NOMO-1 (cell line): Measurements from ENCODE around the gene LRGUK.
"Not testable (repeated sequence)": the region's sequence is repeated elsewhere in the genome, so short reads cannot be mapped to it uniquely, and the experiment has no call there.

Source experiments
- DNase-seq, 2 experiments: peaks; one replicate each; lab custom pipeline; 2025; ENCODE audit not compliant: unreplicated experiment in 2 of 2; lab: John Stamatoyannopoulos, UW

LRGUK gene, protein sequence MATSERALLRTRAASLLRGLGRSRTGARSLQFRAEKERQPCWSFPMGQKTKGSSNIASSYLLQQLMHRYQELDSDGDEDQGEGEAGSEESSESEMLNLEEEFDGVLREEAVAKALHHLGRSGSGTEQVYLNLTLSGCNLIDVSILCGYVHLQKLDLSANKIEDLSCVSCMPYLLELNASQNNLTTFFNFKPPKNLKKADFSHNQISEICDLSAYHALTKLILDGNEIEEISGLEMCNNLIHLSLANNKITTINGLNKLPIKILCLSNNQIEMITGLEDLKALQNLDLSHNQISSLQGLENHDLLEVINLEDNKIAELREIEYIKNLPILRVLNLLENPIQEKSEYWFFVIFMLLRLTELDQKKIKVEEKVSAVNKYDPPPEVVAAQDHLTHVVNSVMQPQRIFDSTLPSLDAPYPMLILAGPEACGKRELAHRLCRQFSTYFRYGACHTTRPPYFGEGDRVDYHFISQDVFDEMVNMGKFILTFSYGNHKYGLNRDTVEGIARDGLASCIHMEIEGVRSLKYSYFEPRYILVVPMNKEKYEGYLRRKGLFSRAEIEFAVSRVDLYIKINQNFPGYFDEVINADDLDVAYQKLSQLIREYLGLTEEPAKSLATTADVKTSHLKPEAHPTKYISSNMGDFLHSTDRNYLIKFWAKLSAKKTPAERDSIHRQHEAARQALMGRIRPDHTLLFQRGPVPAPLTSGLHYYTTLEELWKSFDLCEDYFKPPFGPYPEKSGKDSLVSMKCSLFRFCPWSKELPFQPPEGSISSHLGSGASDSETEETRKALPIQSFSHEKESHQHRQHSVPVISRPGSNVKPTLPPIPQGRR

DNA sequence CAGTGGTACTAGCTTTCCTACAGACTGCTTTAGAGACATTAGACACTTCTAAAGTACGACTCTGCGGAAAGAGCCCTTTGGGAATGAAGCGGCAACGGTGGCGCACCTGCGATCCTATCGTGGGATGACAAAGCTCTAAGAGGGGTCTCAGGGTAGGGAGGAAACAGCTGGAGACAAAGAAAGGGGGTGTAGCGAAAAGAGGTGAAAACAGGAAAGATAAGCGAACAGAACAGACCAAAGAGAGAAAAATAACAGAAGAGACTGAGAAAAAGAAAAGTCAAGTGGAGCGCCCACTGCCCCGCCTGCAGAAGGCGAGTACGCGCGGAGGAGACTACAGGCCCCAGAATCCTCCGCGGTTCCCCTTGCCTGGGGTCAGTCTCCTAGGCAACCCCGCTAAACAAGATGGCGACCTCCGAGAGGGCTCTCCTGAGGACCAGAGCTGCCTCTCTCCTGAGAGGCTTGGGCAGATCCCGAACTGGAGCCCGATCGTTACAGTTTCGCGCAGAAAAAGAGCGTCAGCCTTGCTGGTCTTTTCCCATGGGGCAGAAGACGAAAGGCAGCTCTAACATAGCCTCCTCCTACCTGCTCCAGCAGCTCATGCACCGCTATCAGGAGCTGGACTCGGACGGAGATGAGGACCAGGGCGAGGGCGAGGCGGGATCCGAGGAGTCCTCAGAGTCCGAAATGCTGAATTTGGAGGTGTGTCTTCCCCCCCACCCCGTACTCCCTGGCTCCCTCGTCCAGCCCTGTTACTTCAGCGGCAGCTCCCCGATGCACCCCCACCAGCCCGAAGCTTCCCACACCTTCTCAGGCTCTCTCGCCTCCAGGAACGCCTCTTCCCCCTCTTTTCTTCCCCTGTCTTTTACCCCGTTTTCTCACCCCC lies at the start of gene LRGUK:
Gene LRGUK, plus strand, starts transcription at position 375 of the 883 bp plus-strand sequence. Its CDS starts 28 bp downstream, at position 403.
- peak; percentile 8 to 49 for DNase-seq

DNA sequence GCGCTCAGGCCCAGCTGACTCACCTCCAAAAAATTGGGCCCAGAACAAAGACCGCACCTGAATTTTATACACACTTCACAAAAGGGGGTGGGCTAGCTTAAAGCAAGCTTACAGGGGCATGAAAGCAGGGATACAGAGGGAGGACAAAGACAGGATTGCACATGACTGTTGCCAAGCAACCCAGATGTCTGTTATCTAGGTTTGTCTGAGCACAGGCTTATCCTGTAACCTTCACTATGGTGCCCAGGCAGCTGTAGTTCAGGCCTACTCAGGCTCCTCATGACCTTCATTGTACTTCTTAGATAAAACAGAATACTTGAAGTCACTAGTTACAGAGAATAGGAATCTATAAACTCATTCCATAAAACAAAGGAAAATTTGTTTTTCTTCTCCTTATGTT lies 49.6 kb upstream of the LRGUK start:
- DNase-seq = not testable (repeated sequence)

DNA sequence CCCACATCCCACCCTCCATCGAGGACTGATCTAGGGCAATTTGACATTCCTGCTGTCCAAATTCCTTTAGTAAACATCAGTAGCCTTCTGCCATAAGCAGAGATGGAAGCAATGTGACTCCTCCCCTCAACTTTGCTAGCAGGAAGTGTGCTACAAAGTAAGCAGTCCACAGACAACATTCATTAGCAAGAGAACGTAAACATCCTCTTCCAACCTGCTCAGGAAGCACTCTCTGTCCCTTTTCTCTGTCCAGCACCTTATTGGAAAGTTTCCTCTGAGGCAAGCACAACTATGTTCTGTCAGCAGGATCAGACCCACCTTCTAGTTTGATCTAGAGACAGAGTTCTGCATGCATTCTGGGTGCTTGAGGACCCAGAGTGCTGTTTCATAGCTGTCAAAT lies 48.1 kb upstream of the LRGUK start:
- DNase-seq = no peak

DNA sequence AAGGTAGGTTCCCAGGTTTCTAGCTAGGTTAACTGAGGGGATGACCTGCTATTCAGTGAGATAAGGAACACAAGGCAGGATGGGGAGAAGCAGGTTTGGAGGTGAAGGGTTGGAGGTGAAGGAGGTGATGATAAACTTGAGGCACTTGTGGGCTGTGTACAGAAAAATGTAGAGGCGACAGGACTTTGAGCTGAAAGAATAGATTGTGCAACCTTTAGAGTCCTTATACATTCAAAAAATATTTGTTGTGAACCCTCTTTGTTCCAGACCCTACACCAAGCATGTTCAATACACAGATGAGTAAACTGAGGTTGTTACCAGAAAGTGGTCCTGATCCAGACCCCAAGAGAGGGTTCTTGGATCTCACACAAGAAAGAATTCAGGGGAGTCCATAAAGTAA lies 45.4 kb upstream of the LRGUK start:
- no peak for DNase-seq

DNA sequence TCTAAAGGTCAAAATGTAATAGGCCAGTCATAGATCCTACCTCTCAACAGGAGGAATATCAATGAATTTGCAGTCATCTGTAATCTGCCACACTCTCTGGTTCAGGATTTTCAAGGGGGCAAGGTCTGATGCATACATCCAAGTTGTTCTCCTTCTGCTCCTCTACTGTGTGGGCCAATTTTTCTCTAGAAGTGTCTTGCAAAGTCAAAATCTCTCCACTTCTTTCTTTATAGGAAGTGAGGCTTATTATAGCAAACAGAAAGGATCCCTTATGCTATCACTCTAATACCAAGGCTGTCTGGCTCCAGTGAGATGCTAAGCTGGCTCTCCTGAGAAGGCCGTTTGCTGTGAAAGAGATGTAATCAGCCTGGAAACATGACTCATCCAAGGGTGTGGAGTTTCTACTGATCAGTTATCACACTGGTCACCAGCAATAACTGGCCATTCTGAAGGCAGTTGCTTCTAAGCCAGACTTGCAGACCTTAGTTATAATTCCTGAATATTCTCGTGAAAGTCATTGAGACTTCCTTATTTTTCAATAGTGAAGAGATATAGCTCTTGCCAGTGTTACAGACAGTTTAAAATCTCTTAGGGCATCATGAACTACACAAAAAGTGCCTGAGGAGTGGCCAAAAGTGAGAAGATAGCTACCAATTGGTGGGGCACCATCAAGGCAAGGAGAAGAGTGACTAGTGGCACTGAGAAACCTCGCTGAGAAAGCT lies 43.2 kb upstream of the LRGUK start:
- DNase-seq = no peak

DNA sequence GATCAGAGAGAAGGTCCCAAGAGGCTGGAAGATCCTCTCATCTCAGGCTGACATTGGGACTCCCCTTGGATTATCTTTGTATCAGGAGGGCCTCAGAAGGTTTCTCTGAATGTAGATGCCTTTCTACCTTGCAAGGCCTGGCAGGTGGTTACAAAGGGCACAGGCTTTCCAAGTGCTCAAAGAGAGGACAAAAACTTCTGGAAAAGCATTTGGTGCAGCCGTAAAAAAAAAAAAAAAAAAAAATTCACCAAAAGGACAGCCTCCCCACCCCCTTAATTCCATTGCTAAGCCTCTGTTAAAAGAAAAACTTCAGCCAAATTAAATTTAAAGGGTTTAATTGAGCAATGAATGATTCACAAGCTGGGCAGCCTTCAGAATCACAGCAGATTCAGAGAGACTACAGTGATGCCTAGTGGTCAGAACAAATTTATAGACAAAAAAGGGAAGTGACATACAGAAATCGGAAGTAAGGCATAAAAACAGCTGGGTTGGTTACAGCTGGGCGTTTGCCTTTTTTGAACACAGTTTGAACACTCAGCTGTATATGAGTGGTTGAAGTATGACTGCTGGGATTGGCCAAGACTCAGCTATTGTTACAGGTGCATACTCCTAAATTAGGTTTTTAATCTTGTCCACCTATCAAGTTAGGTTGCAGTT lies 42.5 kb upstream of the LRGUK start:
- peak; percentile 66 to 69 for DNase-seq

DNA sequence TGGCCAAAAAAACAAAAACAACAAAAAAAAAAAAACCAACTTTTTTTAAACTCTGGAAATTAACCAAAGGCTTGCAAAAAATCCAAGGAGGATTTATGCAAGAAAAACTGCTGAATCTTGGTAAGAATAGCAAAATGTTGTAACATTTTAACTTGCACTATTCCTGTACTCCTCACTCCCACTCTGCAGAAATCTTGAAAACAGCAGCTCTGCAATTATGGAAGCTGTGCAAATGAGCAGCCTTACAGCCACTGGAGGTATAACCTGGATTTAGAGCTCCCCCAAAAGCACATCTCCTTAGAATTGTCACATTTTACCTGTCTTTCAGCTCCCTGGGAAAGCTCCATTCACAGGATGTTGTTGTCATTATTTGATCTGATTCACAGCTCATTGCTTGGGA lies 41.8 kb upstream of the LRGUK start:
- no peak for DNase-seq

DNA sequence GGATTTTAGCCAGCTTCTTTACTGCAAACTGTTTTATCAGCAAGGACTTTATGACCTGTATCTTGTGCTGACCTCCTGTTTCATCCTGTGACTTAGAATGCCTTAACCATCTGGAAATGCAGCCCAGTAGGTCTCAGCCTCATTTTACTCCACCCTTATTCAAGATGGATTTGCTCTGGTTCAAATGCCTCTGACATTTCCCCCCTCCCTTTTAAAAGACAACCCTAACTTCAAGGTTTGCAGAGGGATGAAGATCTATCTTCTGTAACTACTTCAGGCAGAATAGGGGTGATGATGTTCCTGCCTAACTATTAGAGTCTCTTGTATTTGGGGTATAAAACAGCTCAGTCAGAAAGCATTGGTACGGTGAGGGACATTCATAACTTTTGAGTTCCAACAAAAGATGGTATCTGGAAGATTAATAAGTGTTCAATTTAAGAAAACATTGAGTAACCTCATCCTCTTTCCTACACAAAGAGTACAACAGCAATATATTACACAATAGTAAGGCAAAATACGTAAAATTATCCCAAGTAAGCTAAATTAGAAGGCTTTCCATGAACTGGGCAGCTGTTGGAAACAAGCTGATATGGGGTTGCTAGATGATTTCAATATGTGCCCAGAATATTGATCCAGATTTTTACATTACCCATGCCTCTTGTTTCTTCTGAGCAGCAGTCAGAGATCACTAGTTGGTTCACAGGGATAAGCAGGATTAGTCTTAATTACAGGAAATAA lies 40.0 kb upstream of the LRGUK start:
- DNase-seq = no peak

DNA sequence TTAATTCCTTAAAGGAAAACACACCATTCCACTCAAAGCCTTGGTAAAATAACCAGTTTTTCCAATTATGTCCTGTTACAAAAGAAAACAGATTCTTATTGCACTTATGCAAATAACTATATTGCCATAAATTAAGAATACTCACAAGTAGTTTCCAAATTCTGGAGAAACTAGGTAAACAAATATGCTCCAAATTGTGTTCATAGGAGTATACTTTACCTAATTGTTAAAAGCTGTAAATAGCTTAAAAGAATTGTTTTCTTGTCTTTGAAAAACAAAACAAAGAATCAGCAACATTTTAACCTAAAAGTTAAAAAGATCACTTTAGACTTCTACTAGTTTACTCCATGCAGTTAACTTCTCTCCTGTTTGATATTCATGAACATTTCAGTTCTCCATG lies 38.9 kb upstream of the LRGUK start:
- DNase-seq = no peak

DNA sequence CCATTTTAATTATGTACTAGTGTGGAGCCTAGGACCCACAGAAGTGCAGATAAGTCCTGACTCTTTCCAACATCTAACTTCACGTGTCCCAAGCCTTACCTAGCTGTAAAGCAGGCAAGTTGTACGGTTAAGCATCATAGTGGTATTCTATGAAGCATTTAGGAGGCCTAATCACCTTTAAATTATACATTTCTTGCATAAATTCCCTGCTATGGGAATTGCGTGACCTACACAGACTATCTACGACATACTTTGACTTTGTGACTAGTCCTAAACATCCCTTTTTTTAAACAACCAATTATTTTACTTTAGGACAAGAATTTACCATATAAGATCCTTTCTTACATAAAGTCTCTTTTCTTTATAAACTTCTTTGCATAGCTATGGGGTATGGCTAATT lies 37.7 kb upstream of the LRGUK start:
- no peak for DNase-seq

DNA sequence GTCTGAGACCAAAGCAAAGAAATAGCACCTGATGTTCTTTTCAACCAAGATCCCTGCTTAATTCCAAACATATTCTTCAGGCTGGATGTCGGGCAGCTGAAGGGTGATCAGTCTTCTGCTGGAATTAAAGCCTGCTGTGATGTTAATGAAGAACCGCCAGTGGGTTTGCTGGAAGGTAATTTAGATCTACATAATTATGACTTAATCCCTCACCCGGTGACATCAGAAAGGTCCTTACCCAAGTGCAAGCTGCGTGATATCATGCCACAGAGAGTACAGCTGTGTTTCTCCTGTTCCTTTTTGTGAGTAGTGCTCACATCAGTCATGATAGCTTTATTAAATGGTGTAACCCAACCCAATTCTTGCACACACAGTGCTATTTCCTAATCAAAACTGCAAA lies 29.1 kb upstream of the LRGUK start:
- DNase-seq = no peak

DNA sequence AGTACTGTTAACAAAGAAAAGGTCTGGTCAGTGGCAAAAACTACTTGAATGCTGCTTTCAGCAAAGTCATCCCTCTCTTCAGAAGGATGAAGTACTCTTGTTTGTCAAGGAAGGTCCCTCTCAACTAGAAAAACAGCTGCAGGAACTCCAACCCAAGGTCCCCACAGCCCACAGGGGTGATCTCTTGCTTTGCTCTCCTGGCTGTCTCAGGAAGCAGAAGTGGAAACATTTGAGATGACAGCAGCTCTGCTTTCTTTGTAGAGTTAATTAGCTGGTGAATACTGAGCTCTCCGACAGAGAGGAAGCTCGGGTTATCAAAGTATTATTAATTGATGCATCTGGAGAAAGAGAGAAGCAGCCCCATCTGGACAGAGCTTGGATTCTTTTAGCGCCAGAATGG lies 25.4 kb upstream of the LRGUK start:
- peak in 1 of 2 experiments; percentile 20 for DNase-seq

DNA sequence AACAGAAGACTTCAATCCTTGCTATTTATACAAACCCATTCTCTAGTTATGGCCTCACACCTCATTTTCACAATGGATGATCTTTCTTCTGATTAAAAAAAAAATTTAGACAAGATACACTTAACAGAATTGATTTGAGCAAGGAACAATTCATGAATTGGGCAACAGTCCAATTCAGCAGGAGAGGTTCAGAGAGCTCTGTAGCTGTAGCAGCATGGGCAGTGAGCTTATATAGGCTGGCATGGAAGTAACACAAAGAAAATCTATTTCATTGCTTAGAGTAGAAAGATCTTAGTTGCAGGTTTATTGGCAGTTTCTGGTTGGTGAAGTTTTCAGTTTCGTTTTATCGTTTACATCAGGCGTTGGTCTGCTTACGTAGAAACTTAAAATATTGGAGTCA lies 23.0 kb upstream of the LRGUK start:
- DNase-seq = no peak

DNA sequence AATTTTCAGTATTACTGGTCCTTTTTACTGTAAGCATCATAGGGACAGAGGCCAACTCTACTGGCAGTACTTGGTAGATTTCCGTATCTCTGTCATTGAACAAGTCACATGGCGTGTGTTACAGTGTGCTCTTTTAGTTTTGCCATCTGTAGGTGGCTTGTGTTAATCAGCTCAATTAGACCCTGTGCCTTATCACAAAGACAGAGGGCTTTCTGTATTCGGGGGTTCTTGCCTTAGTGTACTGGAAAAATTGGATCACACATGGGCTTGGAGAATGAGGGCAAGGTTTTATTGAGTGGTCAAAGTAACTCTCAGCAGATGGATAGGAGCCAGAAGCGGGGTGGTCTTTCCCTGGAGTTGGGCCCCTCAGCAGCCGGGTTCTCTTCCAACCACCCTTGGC lies 21.3 kb upstream of the LRGUK start:
- no peak for DNase-seq

DNA sequence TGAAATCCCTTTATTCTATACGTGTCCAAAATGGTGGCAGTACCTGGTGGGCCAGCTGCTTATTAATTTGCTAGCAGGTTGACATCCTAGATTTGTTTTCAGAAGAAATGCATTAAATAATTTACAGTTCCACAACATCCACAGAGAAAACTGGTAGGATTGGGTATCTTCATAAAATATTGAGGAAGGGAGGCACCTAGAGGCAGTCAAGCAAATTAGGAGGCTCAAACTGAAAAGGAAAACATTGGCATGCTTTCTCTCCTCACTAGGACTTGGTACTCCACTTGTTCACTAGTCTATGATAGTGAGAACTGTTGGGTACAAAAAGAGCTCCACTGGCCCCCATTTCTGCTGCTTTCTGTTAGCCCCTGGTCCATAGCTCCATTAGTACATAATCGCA lies 18.3 kb upstream of the LRGUK start:
- no peak for DNase-seq

DNA sequence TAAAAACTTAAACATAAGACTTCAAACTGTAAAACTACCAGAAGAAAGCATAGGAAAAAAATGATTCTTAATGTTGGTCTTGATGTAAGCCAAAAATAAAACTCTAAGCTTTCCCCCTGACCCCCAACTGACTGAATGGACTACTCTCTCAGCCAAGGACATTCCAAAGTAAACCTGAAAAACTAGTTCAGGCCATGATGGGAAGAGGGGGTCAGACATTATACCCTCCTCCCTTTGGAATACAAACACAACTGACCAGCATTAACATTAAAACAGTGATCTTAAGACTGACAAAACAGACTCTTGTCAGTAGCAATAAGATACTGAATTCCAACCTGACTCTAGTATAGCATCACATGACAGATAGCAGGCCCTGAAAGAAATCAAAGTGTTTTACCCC lies 13.5 kb upstream of the LRGUK start:
- DNase-seq = no peak

DNA sequence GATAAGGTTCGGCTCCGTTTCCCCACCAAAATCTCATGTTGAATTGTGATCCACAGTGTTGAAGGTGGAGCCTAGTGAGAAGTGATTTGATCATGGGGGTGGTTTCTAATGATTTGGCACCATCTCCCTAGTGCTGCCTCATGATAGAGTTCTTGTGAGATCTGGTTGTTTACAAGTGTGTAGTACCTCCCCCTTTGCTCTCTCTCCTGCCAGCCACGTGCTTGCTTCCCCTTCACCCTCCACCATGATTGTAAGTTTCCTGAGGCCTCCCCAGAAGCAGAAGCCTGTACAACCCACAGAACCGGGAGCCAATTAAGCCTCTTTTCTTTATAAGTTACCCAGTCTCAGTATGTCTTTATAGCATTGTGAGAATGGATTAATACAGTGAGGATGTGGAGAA lies 12.1 kb upstream of the LRGUK start:
- DNase-seq = no peak

DNA sequence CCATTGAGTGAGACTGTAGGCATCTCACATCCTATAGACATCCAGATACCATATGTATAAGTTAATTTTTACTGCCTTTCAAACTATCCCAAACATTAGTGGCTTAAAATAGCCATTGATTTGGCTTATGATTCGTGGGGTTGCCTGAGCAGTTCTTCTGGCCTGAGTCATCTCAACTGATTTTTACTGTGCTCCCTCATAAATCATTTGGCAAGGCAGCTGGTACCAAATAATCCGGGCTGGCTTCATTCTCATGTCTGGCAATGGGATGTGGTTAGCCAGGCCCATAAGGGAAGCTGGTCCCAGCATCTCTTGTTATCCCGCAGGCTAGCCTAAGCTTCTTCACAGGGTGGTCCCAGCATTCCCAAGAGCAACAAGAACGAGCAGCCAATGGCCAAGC lies 6.7 kb upstream of the LRGUK start:
- no peak for DNase-seq

DNA sequence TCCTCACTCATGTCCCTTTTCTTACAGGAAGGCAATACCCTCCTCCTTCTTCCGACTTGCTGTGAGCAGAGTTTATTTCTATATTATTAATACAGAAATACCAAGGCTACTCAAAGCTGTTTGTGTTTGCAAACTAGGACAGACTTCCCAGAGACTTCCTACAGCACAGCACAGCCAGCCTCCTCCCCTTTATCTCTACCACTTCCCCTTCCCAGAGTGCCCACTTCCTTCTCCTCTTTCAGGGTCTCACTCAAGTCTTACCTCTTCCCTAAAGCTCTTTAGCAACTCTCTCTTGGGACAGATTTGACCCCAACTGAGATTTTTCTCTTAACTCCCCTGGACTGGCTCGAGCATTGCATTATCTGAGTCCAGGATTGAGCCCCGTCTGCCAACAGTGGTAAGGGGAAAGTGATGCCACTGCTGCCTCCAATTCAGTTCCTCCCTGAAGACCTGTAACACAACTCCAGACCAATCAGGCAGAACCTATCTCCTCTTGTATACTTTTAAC lies 5.5 kb upstream of the LRGUK start:
- DNase-seq = peak in 1 of 2 experiments; percentile 8
